ENCODE data around the gene ARHGAP5.

DNA sequence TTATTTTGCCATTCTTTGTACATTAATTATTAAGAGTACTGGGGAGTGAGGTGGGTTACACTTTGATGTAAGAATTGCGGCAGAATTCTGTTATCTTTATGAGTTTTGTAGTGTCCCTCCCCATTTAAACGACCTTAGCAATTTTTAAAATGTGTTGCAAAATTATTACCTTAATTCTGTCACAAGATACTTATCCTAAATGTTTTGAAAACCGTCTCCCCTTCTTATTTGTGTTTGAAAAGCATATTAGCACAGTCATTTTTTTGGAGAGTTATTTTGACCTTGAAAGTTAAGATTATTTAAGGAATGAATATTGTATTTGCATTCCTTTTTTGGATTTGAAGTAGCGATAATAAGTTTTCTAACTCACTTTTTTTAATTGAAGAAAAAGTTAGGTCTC is 2.2 kb downstream of the ARHGAP5 start:
- TF ChIP-seq, protein P1, sequence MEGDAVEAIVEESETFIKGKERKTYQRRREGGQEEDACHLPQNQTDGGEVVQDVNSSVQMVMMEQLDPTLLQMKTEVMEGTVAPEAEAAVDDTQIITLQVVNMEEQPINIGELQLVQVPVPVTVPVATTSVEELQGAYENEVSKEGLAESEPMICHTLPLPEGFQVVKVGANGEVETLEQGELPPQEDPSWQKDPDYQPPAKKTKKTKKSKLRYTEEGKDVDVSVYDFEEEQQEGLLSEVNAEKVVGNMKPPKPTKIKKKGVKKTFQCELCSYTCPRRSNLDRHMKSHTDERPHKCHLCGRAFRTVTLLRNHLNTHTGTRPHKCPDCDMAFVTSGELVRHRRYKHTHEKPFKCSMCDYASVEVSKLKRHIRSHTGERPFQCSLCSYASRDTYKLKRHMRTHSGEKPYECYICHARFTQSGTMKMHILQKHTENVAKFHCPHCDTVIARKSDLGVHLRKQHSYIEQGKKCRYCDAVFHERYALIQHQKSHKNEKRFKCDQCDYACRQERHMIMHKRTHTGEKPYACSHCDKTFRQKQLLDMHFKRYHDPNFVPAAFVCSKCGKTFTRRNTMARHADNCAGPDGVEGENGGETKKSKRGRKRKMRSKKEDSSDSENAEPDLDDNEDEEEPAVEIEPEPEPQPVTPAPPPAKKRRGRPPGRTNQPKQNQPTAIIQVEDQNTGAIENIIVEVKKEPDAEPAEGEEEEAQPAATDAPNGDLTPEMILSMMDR (IDR thresholded peaks at IDR 0.05; ENCODE audit: low read length): no peak
- TF ChIP-seq EZH2 (IDR thresholded peaks at IDR 0.05; ENCODE audit: borderline replicate concordance, low read length): no peak

Measured in OCI-LY1 (cell line).